ENCODE measurements around the gene CACNA2D3. TPM values are rescaled to one million over a fixed set of nuclear protein-coding genes. Genes with fewer than 3 reads are reported as not detected.

CACNA2D3 gene
- total RNA-seq, 1 donor from 2014 or later, result 0.70 TPM

- H3K4me3 ChIP-seq (ENCODE audit: insufficient read depth, low read depth, low read length), result no peak overlapping the region
- Mint-ChIP-seq H3K36me3 (ENCODE audit: low read depth, unreplicated experiment) (no peaks in the 10 kb centered on the region), H3K9me3 (ENCODE audit: unreplicated experiment) (no peaks in the 10 kb centered on the region), H3K4me3 (ENCODE audit: unreplicated experiment) (no peak overlapping the region), H3K4me1 (ENCODE audit: low read depth, unreplicated experiment) (no peaks in the 10 kb centered on the region), H3K27ac (ENCODE audit: unreplicated experiment) (no peak overlapping the region), H3K27me3 (ENCODE audit: low read depth, unreplicated experiment) (peaks cover 4% of the 10 kb centered on the region)
- FAIRE-seq (no peak), DNase-seq (ENCODE audit: low read depth) (no peak)
- no peak overlapping the region for H3K27ac ChIP-seq (ENCODE audit: low read depth, low read length)
- H3K4me1 ChIP-seq (ENCODE audit: insufficient read depth, low read length), result no peaks in the 10 kb centered on the region
- H3K4me2 ChIP-seq (ENCODE audit: low read length), result no peak overlapping the region
- no peaks in the 10 kb centered on the region for H3K27me3 ChIP-seq (ENCODE audit: insufficient read depth, low read length)
- H3K9me3 ChIP-seq (ENCODE audit: insufficient read depth, low read depth, low read length), result no peaks in the 10 kb centered on the region
- H2AFZ ChIP-seq (ENCODE audit: low read depth, low read length), result no peak overlapping the region
- TF ChIP-seq CTCF (IDR thresholded peaks at IDR 0.05; ENCODE audit: insufficient read depth, low read depth, low read length), result no peak
- no peak for TF ChIP-seq EZH2 (IDR thresholded peaks at IDR 0.05; ENCODE audit: insufficient read depth, low read length)
- H3K36me3 ChIP-seq (ENCODE audit: insufficient read depth, low read length), result no peaks in the 10 kb centered on the region
- H3K9ac ChIP-seq (ENCODE audit: low read length), result no peak overlapping the region
- no peaks in the 10 kb centered on the region for H4K20me1 ChIP-seq (ENCODE audit: insufficient read depth, low read length)
- H3K79me2 ChIP-seq (ENCODE audit: insufficient read depth, low read length), result no peaks in the 10 kb centered on the region
These were observed 103.6 kb downstream of the CACNA2D3 start for GRCh38 chr3:54225841-54226528.

- FAIRE-seq (no peak), DNase-seq (ENCODE audit: low read depth) (no peak)
- Histone ChIP-seq H3K4me2 (ENCODE audit: low read length) (no peak overlapping the region), H4K20me1 (ENCODE audit: insufficient read depth, low read length) (no peaks in the 10 kb centered on the region), H2AFZ (ENCODE audit: low read depth, low read length) (no peak overlapping the region), H3K4me3 (ENCODE audit: insufficient read depth, low read depth, low read length) (no peak overlapping the region), H3K9ac (ENCODE audit: low read length) (no peak overlapping the region), H3K36me3 (ENCODE audit: insufficient read depth, low read length) (no peaks in the 10 kb centered on the region), H3K9me3 (ENCODE audit: insufficient read depth, low read depth, low read length) (no peaks in the 10 kb centered on the region), H3K27ac (ENCODE audit: low read depth, low read length) (no peak overlapping the region), H3K27me3 (ENCODE audit: insufficient read depth, low read length) (no peaks in the 10 kb centered on the region), H3K79me2 (ENCODE audit: insufficient read depth, low read length) (no peaks in the 10 kb centered on the region), H3K4me1 (ENCODE audit: insufficient read depth, low read length) (no peaks in the 10 kb centered on the region)
- Mint-ChIP-seq H3K36me3 (ENCODE audit: low read depth, unreplicated experiment) (no peaks in the 10 kb centered on the region), H3K27me3 (ENCODE audit: low read depth, unreplicated experiment) (peaks cover 4% of the 10 kb centered on the region), H3K9me3 (ENCODE audit: unreplicated experiment) (no peaks in the 10 kb centered on the region), H3K4me3 (ENCODE audit: unreplicated experiment) (no peak overlapping the region), H3K4me1 (ENCODE audit: low read depth, unreplicated experiment) (no peaks in the 10 kb centered on the region), H3K27ac (ENCODE audit: unreplicated experiment) (no peak overlapping the region)
- TF ChIP-seq EZH2 (IDR thresholded peaks at IDR 0.05; ENCODE audit: insufficient read depth, low read length) (no peak), CTCF (IDR thresholded peaks at IDR 0.05; ENCODE audit: insufficient read depth, low read depth, low read length) (no peak)
These were observed 106.5 kb downstream of the CACNA2D3 start for GRCh38 chr3:54228806-54229205.

GRCh38 chr3:54232618-54233017 is 110.3 kb downstream of the CACNA2D3 start:
- H2AFZ ChIP-seq (ENCODE audit: low read depth, low read length), result no peak overlapping the region
- no peaks in the 10 kb centered on the region for H3K27me3 Mint-ChIP-seq (ENCODE audit: low read depth, unreplicated experiment)
- no peaks in the 10 kb centered on the region for H4K20me1 ChIP-seq (ENCODE audit: insufficient read depth, low read length)
- H3K9me3 ChIP-seq (ENCODE audit: insufficient read depth, low read depth, low read length), result no peaks in the 10 kb centered on the region
- no peak overlapping the region for H3K4me2 ChIP-seq (ENCODE audit: low read length)
- no peak overlapping the region for H3K27ac Mint-ChIP-seq (ENCODE audit: unreplicated experiment)
- H3K36me3 Mint-ChIP-seq (ENCODE audit: low read depth, unreplicated experiment), result no peaks in the 10 kb centered on the region
- H3K79me2 ChIP-seq (ENCODE audit: insufficient read depth, low read length), result no peaks in the 10 kb centered on the region
- no peak for FAIRE-seq
- H3K27me3 ChIP-seq (ENCODE audit: insufficient read depth, low read length), result no peaks in the 10 kb centered on the region
- H3K36me3 ChIP-seq (ENCODE audit: insufficient read depth, low read length), result no peaks in the 10 kb centered on the region
- H3K27ac ChIP-seq (ENCODE audit: low read depth, low read length), result no peak overlapping the region
- no peaks in the 10 kb centered on the region for H3K4me1 ChIP-seq (ENCODE audit: insufficient read depth, low read length)
- no peaks in the 10 kb centered on the region for H3K4me1 Mint-ChIP-seq (ENCODE audit: low read depth, unreplicated experiment)
- no peaks in the 10 kb centered on the region for H3K9me3 Mint-ChIP-seq (ENCODE audit: unreplicated experiment)
- H3K4me3 ChIP-seq (ENCODE audit: insufficient read depth, low read depth, low read length), result no peak overlapping the region
- H3K4me3 Mint-ChIP-seq (ENCODE audit: unreplicated experiment), result no peak overlapping the region
- DNase-seq (ENCODE audit: low read depth), result no peak
- TF ChIP-seq EZH2 (IDR thresholded peaks at IDR 0.05; ENCODE audit: insufficient read depth, low read length) (no peak), CTCF (IDR thresholded peaks at IDR 0.05; ENCODE audit: insufficient read depth, low read depth, low read length) (no peak)
- H3K9ac ChIP-seq (ENCODE audit: low read length), result no peak overlapping the region
